ENCODE results near the gene IGLL5. TPM values are rescaled to one million over a fixed set of nuclear protein-coding genes. Genes with fewer than 3 reads are reported as not detected.

Gene IGLL5
- total and polyA plus RNA-seq, 5 experiments from 2014 or later, result 0.27 to 2.4 (median 0.99) TPM; not detected in 1

DNA sequence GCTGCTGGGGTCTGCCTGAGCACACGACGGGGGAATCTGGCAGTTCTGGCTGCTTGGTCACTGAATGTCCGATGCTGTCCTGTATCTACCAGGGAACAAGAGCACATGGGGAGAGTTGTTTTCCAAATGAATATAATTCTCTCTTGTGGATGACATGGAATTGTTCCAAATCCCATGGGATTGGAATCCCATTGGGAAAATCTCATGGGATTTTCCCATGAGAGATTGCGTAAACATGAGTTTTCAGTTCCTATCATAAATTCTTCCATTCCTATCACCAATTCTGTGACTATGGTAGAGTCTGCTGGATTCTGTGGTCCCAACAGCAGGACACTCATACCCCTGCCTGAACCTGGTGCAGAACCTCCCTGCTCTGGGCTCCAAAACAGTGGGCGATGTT lies 35.6 kb upstream of the IGLL5 start:
- ATAC-seq (no peak), DNase-seq (no peak)
- Mint-ChIP-seq H3K4me3 (no peak overlapping the region), H3K27me3 (no peaks in the 10 kb centered on the region), H3K36me3 (no peaks in the 10 kb centered on the region), H3K27ac (peak overlapping the region in 2 of 10 donors; percentile 5 to 58), H3K4me1 (peaks cover 20 to 51% (median 41%) of the 10 kb centered on the region in 4 donors), H3K9me3 (no peaks in the 10 kb centered on the region)
- POLR2A ChIA-PET, result interaction anchor here (0.6 kb wide), 1 partner anchor 20 kb away, joined by 3 read pairs; no protein-coding TSS in a partner anchor

DNA sequence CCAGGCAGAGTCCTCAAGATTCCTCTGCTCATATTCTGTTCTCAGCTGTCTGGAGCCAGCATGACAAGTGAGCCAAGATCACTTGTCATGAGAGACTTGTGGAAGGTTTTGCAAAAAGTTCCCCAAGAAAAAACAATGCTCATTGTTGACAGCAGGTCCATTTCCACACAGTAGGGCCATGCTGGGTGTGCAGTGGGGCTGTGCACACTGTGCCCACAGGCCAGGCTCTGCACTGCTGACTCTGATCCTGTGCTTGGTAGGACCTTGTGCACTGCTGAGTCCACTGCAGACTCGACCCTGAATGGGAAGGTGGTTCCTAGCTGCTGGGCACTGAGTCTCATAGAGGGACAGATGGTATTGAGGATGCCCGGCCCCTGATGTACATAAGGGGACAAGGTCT lies 33.9 kb upstream of the IGLL5 start:
- POLR2A ChIA-PET, result interaction anchor here (0.9 to 1.3 kb wide), 3 partner anchors 32 to 39 kb away, joined by 3 to 4 read pairs (median 3); no protein-coding TSS in a partner anchor
- Mint-ChIP-seq H3K27me3 (no peaks in the 10 kb centered on the region), H3K4me1 (peaks cover 12 to 52% (median 28%) of the 10 kb centered on the region in 4 donors), H3K9me3 (no peaks in the 10 kb centered on the region), H3K27ac (peak overlapping the region in 1 of 10 donors; percentile 29), H3K36me3 (no peaks in the 10 kb centered on the region), H3K4me3 (no peak overlapping the region)
- ATAC-seq (no peak), DNase-seq (no peak)

DNA sequence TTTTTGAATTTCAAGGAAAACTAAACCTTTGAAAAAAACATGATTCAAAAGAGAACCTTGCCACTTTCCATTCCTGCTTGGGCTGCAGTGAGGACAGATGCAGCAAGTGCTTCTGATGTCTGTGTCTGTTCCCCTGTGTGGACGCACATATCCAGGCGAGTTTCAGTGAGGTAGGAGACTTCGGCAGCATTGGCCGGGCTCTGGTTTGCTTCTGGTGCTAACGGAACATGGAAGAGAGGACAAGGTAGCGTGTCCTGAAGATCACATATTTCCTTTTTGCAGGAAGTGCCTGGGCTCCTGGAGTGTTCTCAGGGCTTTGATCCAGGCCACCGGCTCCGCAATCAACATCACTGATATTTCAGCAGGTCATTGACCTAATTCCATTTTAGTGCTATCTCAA lies 33.1 kb upstream of the IGLL5 start:
- Mint-ChIP-seq H3K36me3 (no peaks in the 10 kb centered on the region), H3K4me3 (no peak overlapping the region), H3K27me3 (no peaks in the 10 kb centered on the region), H3K9me3 (no peaks in the 10 kb centered on the region), H3K27ac (peak overlapping the region in 1 of 10 donors; percentile 27), H3K4me1 (peaks cover 10 to 47% (median 22%) of the 10 kb centered on the region in 4 donors)
- DNase-seq, result no peak
- no peak for ATAC-seq
- POLR2A ChIA-PET, result interaction anchor here (1.3 to 2.1 kb wide), 2 partner anchors 33 to 35 kb away, joined by 3 to 16 read pairs; no protein-coding TSS in a partner anchor

DNA sequence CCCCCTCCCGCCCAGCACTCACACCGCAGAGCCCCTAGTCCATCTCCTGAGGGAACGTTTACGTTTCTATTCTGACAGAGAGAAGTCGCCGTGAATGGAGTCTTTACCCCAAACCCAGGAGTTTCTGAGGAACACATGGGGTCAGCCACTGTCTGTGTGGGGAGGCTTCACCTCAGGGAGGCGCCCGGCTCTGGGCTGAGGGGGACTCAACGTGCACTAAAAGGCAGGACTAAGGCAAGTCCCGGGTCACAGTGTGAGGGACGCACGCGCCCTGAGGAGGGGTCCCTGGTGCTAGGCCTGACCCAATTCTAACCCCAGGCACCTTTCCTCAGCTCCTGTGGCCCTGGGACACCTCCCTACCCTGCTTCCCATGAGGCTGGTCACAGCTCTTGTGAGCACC lies 32.5 kb upstream of the IGLL5 start:
- POLR2A ChIA-PET, result interaction anchor here (1.0 to 2.1 kb wide), 5 partner anchors 9 to 35 kb away, joined by 3 to 16 read pairs (median 4); no protein-coding TSS in a partner anchor
- H3K4me3 Mint-ChIP-seq, result no peak overlapping the region
- peaks cover 9 to 41% (median 18%) of the 10 kb centered on the region in 4 donors for H3K4me1 Mint-ChIP-seq
- peak overlapping the region in 1 of 10 donors; percentile 37 for H3K27ac Mint-ChIP-seq
- DNase-seq (no peak), ATAC-seq (no peak)
- H3K27me3 Mint-ChIP-seq, result no peaks in the 10 kb centered on the region
- no peaks in the 10 kb centered on the region for H3K9me3 Mint-ChIP-seq
- no peaks in the 10 kb centered on the region for H3K36me3 Mint-ChIP-seq

DNA sequence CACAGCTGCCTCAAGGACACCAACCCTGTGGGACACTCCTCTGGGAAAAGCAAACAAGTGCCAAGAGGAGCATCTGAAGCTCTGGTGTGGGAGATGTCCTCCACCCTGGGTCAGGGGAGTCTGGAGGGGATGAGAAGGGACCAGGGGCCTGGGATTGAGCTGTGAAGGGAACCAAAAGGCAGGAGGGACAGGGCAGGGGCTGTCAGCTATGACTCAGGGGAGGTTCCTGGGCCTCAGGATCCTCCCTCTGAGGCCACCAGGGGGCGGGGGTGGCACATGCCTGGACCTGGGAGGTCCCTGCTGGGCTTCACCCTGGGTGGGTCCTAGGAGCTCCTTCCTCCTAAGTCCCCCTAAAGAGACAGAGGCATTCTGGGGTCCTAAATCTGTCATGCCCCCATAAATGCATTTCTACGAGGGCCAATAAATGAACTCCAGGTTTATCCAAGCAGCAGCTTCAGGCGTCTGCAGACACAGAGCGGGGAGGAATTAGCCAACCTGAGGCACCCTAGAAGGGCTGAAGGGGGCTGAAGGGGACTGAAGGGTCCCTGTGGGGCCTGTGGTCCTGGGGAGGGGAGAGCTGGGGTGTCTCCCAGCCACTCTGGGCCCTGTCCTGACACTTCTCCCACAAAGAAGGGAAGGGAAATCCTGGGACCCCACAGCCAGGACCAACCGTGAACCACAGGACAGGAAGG lies 31.9 kb upstream of the IGLL5 start:
- Mint-ChIP-seq H3K4me3 (no peak overlapping the region), H3K27ac (peak overlapping the region in 5 of 10 donors; percentile 37 to 89 (median 70)), H3K9me3 (no peaks in the 10 kb centered on the region), H3K27me3 (no peaks in the 10 kb centered on the region), H3K36me3 (no peaks in the 10 kb centered on the region), H3K4me1 (peaks cover 9 to 39% (median 17%) of the 10 kb centered on the region in 4 donors)
- DNase-seq, result peak in 3 of 10 donors; percentile 17 to 70 (median 33)
- peak; percentile 53 to 76 for ATAC-seq
- POLR2A ChIA-PET, result interaction anchor here (1.0 to 2.1 kb wide), 5 partner anchors 8 to 36 kb away, joined by 3 to 16 read pairs (median 4); no protein-coding TSS in a partner anchor

DNA sequence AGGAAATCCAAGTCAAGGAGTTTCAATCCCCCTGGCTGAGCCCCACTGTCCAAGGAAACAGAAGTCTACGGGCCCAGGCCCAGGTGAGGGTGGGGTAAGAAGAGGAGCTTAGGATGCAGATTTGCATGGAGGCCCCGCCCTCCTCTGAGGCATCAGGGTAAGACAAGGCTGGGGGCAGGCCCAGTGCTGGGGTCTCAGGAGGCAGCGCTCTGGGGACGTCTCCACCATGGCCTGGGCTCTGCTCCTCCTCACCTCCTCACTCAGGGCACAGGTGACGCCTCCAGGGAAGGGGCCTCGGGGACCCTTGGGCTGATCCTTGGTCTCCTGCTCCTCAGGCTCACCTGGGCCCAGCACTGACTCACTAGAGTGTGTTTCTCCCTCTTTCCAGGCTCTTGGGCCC lies 31.3 kb upstream of the IGLL5 start:
- no peak overlapping the region for H3K4me3 Mint-ChIP-seq
- ATAC-seq (no peak), DNase-seq (no peak)
- H3K36me3 Mint-ChIP-seq, result no peaks in the 10 kb centered on the region
- POLR2A ChIA-PET, result interaction anchor here (1.0 to 2.1 kb wide), 4 partner anchors 8 to 37 kb away, joined by 3 to 16 read pairs (median 6); no protein-coding TSS in a partner anchor
- H3K9me3 Mint-ChIP-seq, result no peaks in the 10 kb centered on the region
- H3K27me3 Mint-ChIP-seq, result no peaks in the 10 kb centered on the region
- H3K4me1 Mint-ChIP-seq, result peaks cover 9 to 39% (median 16%) of the 10 kb centered on the region in 4 donors
- peak overlapping the region in 5 of 10 donors; percentile 5 to 84 (median 70) for H3K27ac Mint-ChIP-seq

DNA sequence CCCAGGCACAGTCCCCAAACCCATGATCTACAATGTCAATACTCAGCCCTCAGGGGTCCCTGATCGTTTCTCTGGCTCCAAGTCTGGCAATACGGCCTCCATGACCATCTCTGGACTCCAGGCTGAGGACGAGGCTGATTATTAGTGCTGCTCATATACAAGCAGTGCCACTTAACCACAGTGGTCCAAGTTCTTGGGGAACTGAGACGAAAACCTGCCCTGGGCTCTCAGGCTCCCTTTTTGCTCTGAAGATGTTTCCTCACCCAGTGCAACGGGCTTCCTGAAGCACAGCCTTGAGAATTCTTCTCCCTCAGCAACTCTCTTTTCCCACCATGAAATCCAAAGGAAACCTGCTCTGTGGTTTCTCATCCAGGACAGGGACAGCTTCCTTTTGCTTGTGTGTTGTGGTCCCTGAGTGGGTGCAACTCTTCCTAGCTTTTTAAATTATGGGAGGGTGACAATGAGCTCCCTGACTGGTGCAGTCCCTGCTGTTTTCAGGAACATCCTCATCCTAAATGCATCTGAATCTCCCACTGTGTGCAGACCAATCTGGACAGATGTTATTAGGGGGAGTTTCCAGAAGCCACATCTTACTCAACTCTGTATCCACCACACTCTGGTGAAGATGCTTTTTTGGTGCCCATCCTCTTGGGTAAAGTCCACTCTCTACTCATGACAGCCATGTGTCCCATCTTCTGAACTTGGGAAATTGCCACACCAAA lies 30.6 kb upstream of the IGLL5 start:
- Mint-ChIP-seq H3K4me3 (no peak overlapping the region), H3K27ac (peak overlapping the region in 7 of 10 donors; percentile 46 to 84 (median 59)), H3K4me1 (peaks cover 9 to 37% (median 15%) of the 10 kb centered on the region in 4 donors), H3K36me3 (no peaks in the 10 kb centered on the region), H3K27me3 (no peaks in the 10 kb centered on the region), H3K9me3 (no peaks in the 10 kb centered on the region)
- POLR2A ChIA-PET, result interaction anchor here (2.1 kb wide), 1 partner anchor 37 kb away, joined by 16 read pairs; no protein-coding TSS in a partner anchor
- DNase-seq (no peak), ATAC-seq (no peak)

DNA sequence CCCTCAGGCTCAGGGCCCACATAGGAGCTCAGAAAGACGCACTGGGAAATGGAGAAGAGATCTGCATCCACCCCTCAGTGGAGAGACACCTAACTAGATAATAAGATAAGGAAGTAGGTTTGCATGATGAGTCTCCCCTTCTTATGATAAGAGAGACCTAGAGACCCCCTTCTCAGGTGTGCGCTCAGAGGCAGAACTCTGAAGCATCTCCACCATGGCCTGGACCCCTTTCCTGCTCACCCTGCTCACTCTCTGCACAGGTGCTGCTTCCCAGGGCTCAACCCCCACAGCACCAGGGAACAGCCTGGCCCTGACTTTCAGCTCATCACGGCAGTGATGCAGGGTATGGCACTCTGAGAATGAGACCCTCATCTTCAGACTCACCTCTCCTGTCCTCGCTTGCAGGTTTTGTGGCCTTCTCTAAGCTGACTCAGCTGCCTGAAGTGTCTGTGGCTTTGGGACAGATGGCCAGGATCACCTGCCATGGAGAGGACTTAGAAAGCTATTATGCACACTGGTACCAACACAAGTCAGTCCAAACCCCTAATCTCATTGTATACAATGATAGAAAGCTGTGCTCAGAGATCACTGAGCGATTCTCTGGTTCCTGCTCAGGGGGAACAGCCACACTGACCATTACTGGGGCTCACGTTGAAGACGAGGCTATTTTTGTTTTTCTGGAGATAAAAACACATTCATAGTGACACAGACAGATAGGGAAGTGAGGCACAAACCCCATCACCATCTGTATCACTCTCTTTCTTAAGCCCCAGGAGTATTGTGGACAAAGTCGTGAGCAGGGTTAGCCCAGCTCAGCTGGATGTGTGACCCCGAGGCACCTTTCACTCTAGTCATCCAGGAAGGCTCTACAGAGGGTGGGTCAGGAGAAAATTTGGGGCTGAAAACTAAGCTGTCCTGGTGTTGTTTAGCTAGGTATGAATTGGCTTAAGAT lies 29.7 kb upstream of the IGLL5 start:
- Mint-ChIP-seq H3K27ac (peak overlapping the region in 3 of 10 donors; percentile 46 to 52 (median 49)), H3K4me1 (peaks cover 7 to 38% (median 15%) of the 10 kb centered on the region in 4 donors), H3K9me3 (no peaks in the 10 kb centered on the region), H3K36me3 (no peaks in the 10 kb centered on the region), H3K4me3 (no peak overlapping the region), H3K27me3 (no peaks in the 10 kb centered on the region)
- POLR2A ChIA-PET, result interaction anchor here (1.0 kb wide), 1 partner anchor 41 kb away, joined by 3 read pairs; no protein-coding TSS in a partner anchor
- no peak for DNase-seq
- no peak for ATAC-seq

DNA sequence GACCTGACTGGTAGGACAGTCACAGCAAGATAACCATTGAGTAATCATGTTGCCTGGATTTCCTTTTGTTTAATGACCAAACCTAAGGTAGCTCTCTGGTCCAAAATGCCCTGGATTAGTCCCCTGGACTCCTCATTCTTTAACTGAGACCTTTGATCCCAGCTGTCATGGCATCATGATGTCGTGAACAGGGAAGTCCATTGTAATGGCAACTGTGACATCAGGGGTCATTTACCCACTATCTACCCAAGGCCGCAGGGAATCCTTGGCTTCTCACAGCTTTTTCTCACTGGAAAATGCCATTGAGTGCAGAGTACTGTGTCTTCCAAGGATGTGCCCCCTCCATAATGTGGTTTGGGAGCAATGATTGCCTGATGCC lies 29.1 kb upstream of the IGLL5 start:
- no peak for ATAC-seq
- H3K4me3 Mint-ChIP-seq, result no peak overlapping the region
- H3K27ac Mint-ChIP-seq, result no peak overlapping the region
- DNase-seq, result no peak
- no peaks in the 10 kb centered on the region for H3K27me3 Mint-ChIP-seq
- no peaks in the 10 kb centered on the region for H3K36me3 Mint-ChIP-seq
- POLR2A ChIA-PET, result interaction anchor here (1.0 kb wide), 1 partner anchor 41 kb away, joined by 3 read pairs; no protein-coding TSS in a partner anchor
- peaks cover 0 to 3% (median 0%) of the 10 kb centered on the region in 9 donors for H3K9me3 Mint-ChIP-seq
- H3K4me1 Mint-ChIP-seq, result peaks cover 5 to 43% (median 19%) of the 10 kb centered on the region in 4 donors

DNA sequence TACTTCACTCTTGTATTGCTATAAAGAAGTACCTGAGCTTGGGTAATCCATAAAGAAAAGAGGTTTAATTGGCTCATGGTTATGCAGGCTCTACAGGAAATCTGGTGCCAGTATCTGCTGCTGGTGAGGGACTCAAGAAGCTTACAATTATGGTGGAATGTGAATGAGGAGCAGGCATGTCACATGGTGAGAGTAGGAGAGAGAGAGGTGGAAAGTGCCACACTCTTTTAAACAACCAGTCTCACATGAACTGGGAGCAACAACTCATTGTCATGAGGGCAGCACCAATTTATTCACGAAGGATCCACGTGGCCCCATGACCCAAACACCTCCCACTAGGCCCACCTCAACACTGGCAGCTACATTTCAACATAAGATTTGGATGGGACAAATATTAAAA lies 24.6 kb upstream of the IGLL5 start:
- POLR2A ChIA-PET, result interaction anchor here (1.1 kb wide), 1 partner anchor 40 kb away, joined by 4 read pairs; no protein-coding TSS in a partner anchor
- Mint-ChIP-seq H3K36me3 (no peaks in the 10 kb centered on the region), H3K27ac (peak overlapping the region in 2 of 10 donors; percentile 6 to 84), H3K27me3 (no peaks in the 10 kb centered on the region), H3K4me3 (no peak overlapping the region), H3K4me1 (peaks cover 24 to 59% (median 43%) of the 10 kb centered on the region in 4 donors), H3K9me3 (peaks cover 0 to 12% (median 0%) of the 10 kb centered on the region in 9 donors)
- ATAC-seq (no peak), DNase-seq (no peak)

DNA sequence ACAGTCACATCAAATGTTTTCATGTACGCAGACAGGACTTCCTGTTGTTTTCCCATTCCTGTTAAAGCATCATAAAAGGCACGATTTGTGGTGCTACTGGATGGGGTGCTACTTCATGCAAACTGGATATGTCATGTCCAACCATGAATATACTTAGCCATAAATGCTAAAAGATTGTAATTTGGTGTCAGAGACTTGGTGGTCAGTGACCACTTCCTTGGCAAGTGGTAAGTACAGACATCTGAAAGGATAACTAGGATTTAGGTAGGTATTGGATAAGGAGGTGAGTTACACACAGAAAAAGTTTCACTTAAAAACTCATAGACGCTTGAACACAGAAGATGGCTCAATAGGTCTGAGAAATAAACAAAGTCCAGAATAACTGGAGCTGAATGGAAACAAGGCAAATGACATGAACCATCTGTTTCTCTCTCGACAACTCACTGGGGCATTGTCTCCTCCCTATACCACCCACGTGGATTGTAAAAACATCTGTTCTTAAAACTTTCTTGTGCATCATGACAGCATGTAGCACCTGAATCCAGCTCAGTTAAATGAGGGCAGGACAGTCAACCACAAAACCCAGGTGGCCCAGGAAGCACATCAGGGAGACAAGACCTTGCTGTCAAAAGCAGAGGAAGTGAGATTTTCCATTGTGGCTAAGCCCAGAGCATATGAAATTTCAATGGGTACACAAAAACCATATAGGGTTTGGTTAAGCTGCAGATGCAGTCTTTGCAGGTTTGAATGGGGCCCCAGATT lies 22.1 kb upstream of the IGLL5 start:
- peak overlapping the region in 8 of 10 donors; percentile 1 to 62 (median 47) for H3K4me3 Mint-ChIP-seq
- no peaks in the 10 kb centered on the region for H3K36me3 Mint-ChIP-seq
- peak overlapping the region in 9 of 10 donors; percentile 58 to 86 (median 73) for H3K27ac Mint-ChIP-seq
- POLR2A ChIA-PET, result interaction anchor here (1.0 to 2.3 kb wide), 7 partner anchors 10 to 54 kb away, joined by 3 to 8 read pairs (median 4); no protein-coding TSS in a partner anchor
- ATAC-seq (peak; percentile 72 to 91), DNase-seq (peak in 3 of 10 donors; percentile 18 to 37 (median 36))
- no peaks in the 10 kb centered on the region for H3K27me3 Mint-ChIP-seq
- peaks cover 0 to 12% (median 0%) of the 10 kb centered on the region in 9 donors for H3K9me3 Mint-ChIP-seq
- peaks cover 28 to 59% (median 45%) of the 10 kb centered on the region in 4 donors for H3K4me1 Mint-ChIP-seq
